HG02759 (cell line): ENCODE results near the gene HSPBP1.
A peak's percentile ranks its signal among the peaks of the same experiment; 100 is the strongest.

ENCODE experiments used
- ATAC-seq: cut with Tn5 transposase; IDR thresholded peaks from one replicate; pipeline ENCODE4 v1.9.1; 2021; ENCODE audit warnings: mild to moderate bottlenecking, moderate library complexity; ENCODE audit not compliant: unreplicated experiment

HSPBP1 gene

GRCh38 chr19:55276720-55277430 lies 3.0 kb downstream of the HSPBP1 start:
- ATAC-seq, result no peak

GRCh38 chr19:55275851-55276719 lies 3.8 kb downstream of the HSPBP1 start:
- ATAC-seq, result peak; percentile 48

- ATAC-seq, result no peak
These were observed 5.8 kb downstream of the HSPBP1 start for GRCh38 chr19:55273978-55274707.

- ATAC-seq, result no peak
These were observed 7.8 kb downstream of the HSPBP1 start for GRCh38 chr19:55272142-55272541.

- ATAC-seq, result no peak
These were observed 9.6 kb downstream of the HSPBP1 start for GRCh38 chr19:55270172-55270942.

GRCh38 chr19:55269299-55269698 lies 10.6 kb downstream of the HSPBP1 start:
- ATAC-seq, result no peak

- ATAC-seq, result no peak
These were observed 13.1 kb downstream of the HSPBP1 start for GRCh38 chr19:55266840-55267239.

- no peak for ATAC-seq
These were observed 13.5 kb downstream of the HSPBP1 start for GRCh38 chr19:55266404-55266803.

- ATAC-seq, result no peak
These were observed 14.1 kb downstream of the HSPBP1 start for GRCh38 chr19:55265723-55266386.

GRCh38 chr19:55265173-55265572 lies 14.7 kb downstream of the HSPBP1 start:
- no peak for ATAC-seq

- no peak for ATAC-seq
These were observed 15.4 kb downstream of the HSPBP1 start for GRCh38 chr19:55264531-55264930.

- ATAC-seq, result no peak
These were observed 17.6 kb downstream of the HSPBP1 start for GRCh38 chr19:55262359-55262758.

- ATAC-seq, result no peak
These were observed 18.2 kb downstream of the HSPBP1 start for GRCh38 chr19:55261671-55262126.

GRCh38 chr19:55259540-55260210 lies 20.2 kb downstream of the HSPBP1 start:
- no peak for ATAC-seq

GRCh38 chr19:55258828-55259539 lies 20.9 kb downstream of the HSPBP1 start, which contains the start of gene PPP6R1:
Gene PPP6R1, minus strand, starts transcription at chr19:55259017. Its CDS starts 11,914 bp downstream, at chr19:55247103.
- ATAC-seq, result peak; percentile 78

- peak; percentile 26 for ATAC-seq
These were observed 21.5 kb downstream of the HSPBP1 start for GRCh38 chr19:55258476-55258827.

- no peak for ATAC-seq
These were observed 22.2 kb downstream of the HSPBP1 start for GRCh38 chr19:55257461-55258420.
